HG03460 (cell line): ENCODE data around the gene ZBTB7B.
A peak's percentile ranks its signal among the peaks of the same experiment; 100 is the strongest.

Experiments used
- ATAC-seq: cut with Tn5 transposase; IDR thresholded peaks from one replicate; pipeline ENCODE4 v1.9.1; 2021; ENCODE audit not compliant: unreplicated experiment

The ZBTB7B gene

DNA sequence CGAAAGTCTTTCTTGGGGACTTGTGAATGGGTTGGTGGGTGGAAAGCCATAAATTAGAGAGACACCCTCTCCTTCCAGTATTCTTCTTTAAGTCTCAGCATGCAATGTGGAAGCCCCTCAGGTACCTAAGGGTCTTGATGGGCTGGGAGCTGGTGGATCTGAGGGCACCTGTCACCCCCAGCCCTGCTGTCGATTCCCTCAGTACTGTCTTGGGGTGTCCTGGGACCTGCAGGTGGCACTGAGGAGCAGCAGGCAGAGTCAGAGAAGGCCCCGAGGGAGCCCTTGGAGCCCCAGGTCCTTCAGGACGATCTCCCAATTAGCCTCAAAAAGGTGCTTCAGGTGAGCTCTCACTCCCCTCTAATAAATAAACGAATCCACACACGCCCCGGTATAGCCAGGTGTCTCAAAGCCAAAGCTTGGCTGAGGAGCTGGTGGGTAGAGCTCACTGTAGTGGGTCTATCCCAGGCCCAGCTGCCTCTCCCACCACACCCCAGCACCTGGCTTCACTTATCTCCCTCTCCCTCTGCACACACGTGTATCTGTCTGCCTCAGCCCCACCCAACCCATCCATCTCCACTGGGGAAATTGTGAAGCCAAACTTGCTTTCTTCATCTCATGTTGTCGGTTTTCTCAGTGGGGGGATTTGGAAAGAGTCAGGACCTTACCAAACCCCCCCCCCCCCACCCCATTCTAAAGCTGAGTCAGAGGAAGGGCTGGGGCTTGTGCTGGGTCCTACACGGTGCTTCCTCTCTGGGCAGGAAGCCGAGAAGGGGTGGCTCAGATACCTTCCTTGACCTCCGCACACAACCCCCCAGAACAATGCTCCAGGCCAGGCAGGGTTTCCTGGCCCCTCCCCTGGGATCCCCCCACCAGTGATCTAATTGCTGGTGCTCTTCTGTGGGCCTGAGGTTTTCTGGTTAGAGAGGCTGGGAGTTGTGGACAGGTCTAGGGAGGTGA, 50.1 kb downstream of the ZBTB7B start:
- no peak for ATAC-seq

DNA sequence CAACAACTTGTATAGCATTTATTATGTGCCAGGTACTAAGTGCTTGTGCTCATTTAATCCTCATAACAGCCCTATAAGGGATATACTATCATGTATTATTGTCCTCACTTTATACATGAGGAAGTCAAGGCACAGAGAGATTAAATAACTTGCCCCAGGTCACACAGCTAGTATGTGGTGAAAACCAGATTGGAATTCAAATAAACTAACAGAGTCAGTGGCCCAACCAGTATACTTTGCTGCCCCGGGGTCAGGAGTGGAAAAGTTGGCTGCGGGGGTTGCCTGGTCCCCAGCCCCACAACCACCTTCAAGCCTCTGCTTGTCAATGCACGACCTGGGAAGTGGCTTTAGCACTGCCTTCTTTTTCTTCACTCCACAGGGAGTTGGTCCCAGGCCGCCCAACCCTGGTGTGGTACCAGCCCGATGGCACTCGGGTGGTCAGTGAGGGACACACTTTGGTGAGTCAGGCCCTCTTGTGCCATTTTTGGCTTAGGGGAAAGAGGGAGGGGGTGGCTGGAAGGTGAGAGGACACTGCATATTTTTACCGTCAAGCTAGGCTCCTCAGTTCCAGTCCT, 51.0 kb downstream of the ZBTB7B start:
- ATAC-seq = no peak

DNA sequence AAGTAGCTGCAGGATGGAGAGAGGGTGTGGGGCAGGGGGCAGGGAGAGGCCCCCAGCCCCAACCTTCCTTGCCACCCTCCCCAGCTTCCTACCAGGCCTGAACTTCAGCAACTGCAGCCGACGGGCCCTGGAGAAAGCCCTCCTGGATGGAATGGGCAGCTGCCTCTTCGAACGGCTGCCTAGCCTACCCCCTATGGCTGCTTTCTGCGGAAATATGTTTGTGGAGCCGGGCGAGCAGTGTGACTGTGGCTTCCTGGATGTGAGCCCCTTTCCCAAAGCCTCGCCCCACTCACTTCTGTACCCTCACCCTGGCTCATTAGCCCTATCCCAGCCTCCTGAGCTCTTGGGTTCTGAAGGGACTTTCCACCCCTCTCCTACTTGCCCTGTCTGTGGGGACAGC, 54.5 kb downstream of the ZBTB7B start:
- ATAC-seq = no peak

DNA sequence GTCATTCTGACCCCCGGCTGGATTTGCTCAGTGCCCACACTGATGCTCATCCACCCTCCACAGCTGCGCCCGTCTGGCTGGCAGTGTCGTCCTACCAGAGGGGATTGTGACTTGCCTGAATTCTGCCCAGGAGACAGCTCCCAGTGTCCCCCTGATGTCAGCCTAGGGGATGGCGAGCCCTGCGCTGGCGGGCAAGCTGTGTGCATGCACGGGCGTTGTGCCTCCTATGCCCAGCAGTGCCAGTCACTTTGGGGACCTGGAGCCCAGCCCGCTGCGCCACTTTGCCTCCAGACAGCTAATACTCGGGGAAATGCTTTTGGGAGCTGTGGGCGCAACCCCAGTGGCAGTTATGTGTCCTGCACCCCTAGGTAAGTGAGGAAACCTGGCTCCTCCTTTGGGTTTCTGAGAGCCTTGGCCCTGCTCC, 55.2 kb downstream of the ZBTB7B start:
- no peak for ATAC-seq

GRCh38 chr1:155060736-155061135, 58.1 kb downstream of the ZBTB7B start:
- ATAC-seq = no peak

DNA sequence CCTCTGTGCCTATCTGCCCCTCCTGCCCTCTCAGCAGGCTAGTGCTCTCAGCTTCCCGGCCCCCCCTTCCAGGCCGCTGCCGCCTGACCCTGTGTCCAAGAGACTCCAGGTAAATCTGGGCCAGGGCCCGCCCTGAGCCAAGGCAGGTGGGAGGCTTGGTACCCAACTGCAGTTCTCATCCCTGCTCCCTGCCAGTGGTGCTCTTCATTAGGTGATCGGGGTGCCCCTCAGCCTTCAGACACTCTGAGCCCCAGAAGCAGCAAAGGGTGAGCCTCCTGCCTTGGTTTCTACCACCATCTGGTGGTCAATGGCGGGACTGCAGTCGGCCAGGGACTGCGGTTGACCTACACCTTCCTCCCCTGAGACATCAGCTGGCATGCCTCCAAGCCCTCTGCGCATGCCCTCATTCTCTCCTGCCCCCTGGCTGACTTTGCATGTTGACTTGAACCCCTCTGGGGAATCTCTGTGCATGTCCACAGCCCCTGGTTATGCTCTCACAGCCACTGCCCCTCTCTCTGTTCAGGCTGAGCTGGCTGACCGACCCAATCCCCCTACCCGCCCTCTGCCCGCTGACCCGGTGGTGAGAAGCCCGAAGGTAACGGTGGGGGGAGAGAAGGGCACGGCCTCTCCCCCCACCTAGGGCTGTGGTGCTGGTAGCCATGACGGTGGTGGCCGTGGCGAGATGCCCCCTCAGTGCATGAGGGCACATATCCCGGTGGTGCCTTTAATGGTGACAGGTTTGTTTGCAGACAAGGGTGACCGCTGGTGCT, 59.0 kb downstream of the ZBTB7B start:
- ATAC-seq = no peak

DNA sequence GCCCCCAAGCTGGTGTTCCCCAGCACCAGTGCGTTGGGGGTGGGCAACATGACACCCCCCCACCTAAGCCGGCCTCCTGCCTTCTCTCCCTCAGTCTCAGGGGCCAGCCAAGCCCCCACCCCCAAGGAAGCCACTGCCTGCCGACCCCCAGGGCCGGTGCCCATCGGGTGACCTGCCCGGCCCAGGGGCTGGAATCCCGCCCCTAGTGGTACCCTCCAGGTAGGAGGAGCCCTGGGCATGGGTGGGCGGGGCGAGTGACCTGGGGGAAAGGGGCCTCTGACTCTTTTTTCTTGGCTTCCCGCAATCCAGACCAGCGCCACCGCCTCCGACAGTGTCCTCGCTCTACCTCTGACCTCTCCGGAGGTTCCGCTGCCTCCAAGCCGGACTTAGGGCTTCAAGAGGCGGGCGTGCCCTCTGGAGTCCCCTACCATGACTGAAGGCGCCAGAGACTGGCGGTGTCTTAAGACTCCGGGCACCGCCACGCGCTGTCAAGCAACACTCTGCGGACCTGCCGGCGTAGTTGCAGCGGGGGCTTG, 59.6 kb downstream of the ZBTB7B start:
- no peak for ATAC-seq

GRCh38 chr1:155062702-155063411, 60.3 kb downstream of the ZBTB7B start:
- no peak for ATAC-seq

DNA sequence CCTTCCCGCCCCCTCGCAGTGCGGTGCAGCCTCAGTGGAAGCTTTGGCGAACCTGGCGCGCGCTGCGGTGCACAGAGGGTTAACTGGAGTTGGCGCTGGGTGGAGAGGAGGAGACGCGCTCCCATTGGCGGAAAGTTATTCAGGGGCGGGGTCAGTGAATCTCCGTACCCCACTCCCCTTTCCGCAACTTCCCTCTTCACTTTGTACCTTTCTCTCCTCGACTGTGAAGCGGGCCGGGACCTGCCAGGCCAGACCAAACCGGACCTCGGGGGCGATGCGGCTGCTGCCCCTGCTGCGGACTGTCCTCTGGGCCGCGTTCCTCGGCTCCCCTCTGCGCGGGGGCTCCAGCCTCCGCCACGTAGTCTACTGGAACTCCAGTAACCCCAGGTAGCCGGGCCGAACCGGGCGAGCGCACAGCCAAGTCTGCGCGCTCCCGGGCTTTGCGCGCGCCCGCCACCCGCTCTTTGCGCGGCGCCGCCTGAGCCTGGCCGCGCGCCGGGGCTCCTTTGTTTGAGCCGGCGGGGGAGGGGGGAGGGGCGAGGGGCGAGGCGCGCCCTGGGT, 61.0 kb downstream of the ZBTB7B start, which contains the start of gene EFNA4:
TSS of gene EFNA4 (plus strand) at position 191 of the 561 bp plus-strand sequence. CDS start at position 275, 84 bp downstream.
- peak; percentile 77 for ATAC-seq

DNA sequence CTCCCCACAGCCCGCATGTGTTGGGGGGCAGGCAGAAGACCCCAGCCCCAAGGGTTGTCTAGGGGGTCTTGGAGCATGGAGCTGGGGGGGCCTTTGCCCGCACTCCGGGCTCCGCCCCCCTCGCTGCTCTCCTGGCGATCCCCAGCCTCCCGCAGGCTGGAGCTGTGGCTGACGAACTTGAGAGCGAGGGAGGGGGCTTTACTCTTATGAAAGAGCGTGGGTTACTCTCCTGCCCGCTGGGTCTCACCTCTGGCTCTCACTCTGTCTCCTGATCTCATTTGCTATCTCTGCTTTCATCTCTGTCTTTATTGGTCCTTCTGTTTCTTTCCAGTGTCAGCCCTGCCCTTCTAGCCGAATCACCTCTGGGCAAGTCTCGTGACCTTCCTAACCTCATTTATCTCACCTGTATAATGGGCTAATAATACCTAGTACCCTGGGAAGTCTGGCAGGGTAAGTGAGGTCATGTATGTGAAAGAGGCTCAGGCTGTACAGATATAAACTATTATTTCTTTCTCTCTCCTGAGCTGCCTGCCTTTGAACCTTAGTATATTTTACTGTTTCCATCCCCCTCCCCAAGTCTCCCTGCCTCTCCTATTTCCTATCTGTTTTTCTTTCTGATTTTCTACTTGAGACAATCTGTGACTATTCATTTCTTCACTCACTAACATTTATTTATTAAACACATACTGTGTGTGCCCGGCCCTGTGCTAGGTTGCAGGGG, 61.7 kb downstream of the ZBTB7B start:
- ATAC-seq = no peak

DNA sequence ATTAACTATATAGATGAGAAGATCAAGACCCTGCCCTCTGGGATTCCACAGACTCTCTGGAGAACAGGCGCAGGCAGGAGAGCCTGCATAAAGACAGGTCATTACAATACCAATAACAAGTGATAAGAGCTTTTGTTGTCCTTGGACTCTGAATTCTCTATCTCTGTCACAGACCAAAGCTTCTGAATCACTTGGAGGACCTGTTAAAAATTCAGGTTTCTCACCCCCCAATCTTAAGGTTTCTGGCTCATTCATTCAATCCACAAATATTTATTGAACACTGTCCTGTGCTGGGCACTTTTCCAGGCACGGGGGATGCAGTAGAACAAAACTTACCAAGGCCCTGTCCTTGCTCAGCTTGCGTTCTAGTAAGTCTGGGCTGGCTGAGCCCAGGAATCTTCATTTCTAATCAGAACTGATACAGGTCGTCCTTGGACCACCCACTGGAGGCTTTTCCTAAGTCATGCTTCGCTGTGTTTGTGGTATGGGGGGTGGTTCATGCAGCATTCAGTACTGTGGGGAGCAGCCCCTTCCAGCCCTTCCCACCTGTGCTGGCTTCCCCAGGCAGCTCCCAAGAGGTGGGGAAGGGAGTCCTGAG, 62.3 kb downstream of the ZBTB7B start:
- ATAC-seq = no peak

GRCh38 chr1:155066777-155067176, 64.2 kb downstream of the ZBTB7B start:
- no peak for ATAC-seq
